ENCODE data around the gene NTRK2.

Gene NTRK2

GRCh38 chr9:84697042-84697441 lies 27.5 kb downstream of the NTRK2 start (continued):
- TF ChIP-seq PATZ1 (CRISPR knock-in tag; IDR thresholded peaks at IDR 0.05; ENCODE audit: borderline replicate concordance) (no peak), ZNF565 (CRISPR knock-in tag; conservative IDR thresholded peaks at IDR 0.05; ENCODE audit: low read depth) (no peak), PPARA (CRISPR knock-in tag; IDR thresholded peaks at IDR 0.05; ENCODE audit: borderline replicate concordance) (no peak), ZFP3 (CRISPR knock-in tag; IDR thresholded peaks at IDR 0.05) (no peak), GLIS3 (CRISPR knock-in tag; IDR thresholded peaks at IDR 0.05) (no peak)

GRCh38 chr9:84697509-84698114 lies 28.1 kb downstream of the NTRK2 start:
- ATAC-seq, result peak; percentile 77
- no peak for TF ChIP-seq ARNTL (CRISPR knock-in tag; IDR thresholded peaks at IDR 0.05; ENCODE audit: borderline replicate concordance, low read depth)

- ATAC-seq, result no peak
- TF ChIP-seq BACH2 (CRISPR knock-in tag; IDR thresholded peaks at IDR 0.05; ENCODE audit: borderline replicate concordance) (no peak), CSRNP3 (CRISPR knock-in tag; IDR thresholded peaks at IDR 0.05) (no peak), CSDC2 (CRISPR knock-in tag; IDR thresholded peaks at IDR 0.05) (no peak), PATZ1 (CRISPR knock-in tag; IDR thresholded peaks at IDR 0.05; ENCODE audit: borderline replicate concordance) (no peak), ZC3H10 (CRISPR knock-in tag; IDR thresholded peaks at IDR 0.05) (no peak), ISL1 (CRISPR knock-in tag; IDR thresholded peaks at IDR 0.05) (no peak), ZFP30 (CRISPR knock-in tag; IDR thresholded peaks at IDR 0.05) (no peak), PPARA (CRISPR knock-in tag; IDR thresholded peaks at IDR 0.05; ENCODE audit: borderline replicate concordance) (no peak), ZFP3 (CRISPR knock-in tag; IDR thresholded peaks at IDR 0.05) (no peak), ARNTL (CRISPR knock-in tag; IDR thresholded peaks at IDR 0.05; ENCODE audit: borderline replicate concordance, low read depth) (no peak), POU6F1 (CRISPR knock-in tag; IDR thresholded peaks at IDR 0.05; ENCODE audit: borderline replicate concordance, low read depth) (no peak), ZNF8 (CRISPR knock-in tag; IDR thresholded peaks at IDR 0.05) (no peak), CREB5 (CRISPR knock-in tag; IDR thresholded peaks at IDR 0.05; ENCODE audit: low read depth) (no peak), TSHZ2 (CRISPR knock-in tag; IDR thresholded peaks at IDR 0.05) (no peak), TCF4 (CRISPR knock-in tag; IDR thresholded peaks at IDR 0.05; ENCODE audit: borderline replicate concordance) (no peak), TOX (CRISPR knock-in tag; IDR thresholded peaks at IDR 0.05; ENCODE audit: borderline replicate concordance) (no peak), ZNF565 (CRISPR knock-in tag; conservative IDR thresholded peaks at IDR 0.05; ENCODE audit: low read depth) (no peak), SNAI2 (CRISPR knock-in tag; IDR thresholded peaks at IDR 0.05) (no peak), ESRRG (CRISPR knock-in tag; IDR thresholded peaks at IDR 0.05) (no peak)
Measured at GRCh38 chr9:84698323-84698722, 28.8 kb downstream of the NTRK2 start.
